Liver (tissue), 9 donors: Measurements from ENCODE around the gene RGS3. TPM values are rescaled to one million over a fixed set of nuclear protein-coding genes. Genes with fewer than 3 reads are reported as not detected.

ENCODE experiments used
- DNase-seq: peaks from one replicate; pipeline ENCODE4 v3.0.0-alpha.2; 2017; ENCODE audit warnings: low spot score
- H3K27ac ChIP-seq, 2 donors: one replicate each; pipeline ENCODE4 v1.7.0; 2013; ENCODE audit warnings: inconsistent platforms in 2 of 2, low read length in 2 of 2, control low read depth in 1 of 2, low read depth in 1 of 2, mild to moderate bottlenecking in 1 of 2
- H3K27me3 ChIP-seq, 4 donors: one replicate each; pipeline versions ENCODE4 v1.6.1 to v1.7.0; 2013; ENCODE audit warnings: low read length in 3 of 4, inconsistent platforms in 1 of 4, mild to moderate bottlenecking in 1 of 4, moderate library complexity in 1 of 4; ENCODE audit not compliant: control insufficient read depth in 4 of 4, insufficient read depth in 4 of 4
- H3K36me3 ChIP-seq, 4 donors: one replicate each; pipeline versions ENCODE4 v1.6.1 to v1.7.0; 2013; ENCODE audit warnings: low read length in 3 of 4, mild to moderate bottlenecking in 3 of 4, low read depth in 1 of 4, moderate library complexity in 1 of 4; ENCODE audit not compliant: control insufficient read depth in 4 of 4, insufficient read depth in 3 of 4
- H3K4me1 ChIP-seq, 4 donors: one replicate each; pipeline versions ENCODE4 v1.6.1 to v1.7.0; 2013; ENCODE audit warnings: low read length in 3 of 4, mild to moderate bottlenecking in 3 of 4, moderate library complexity in 1 of 4; ENCODE audit not compliant: control insufficient read depth in 4 of 4, insufficient read depth in 4 of 4
- H3K4me3 ChIP-seq, 3 donors: one replicate each; pipeline versions ENCODE4 v1.6.1 to v1.7.0; 2013; ENCODE audit warnings: low read length in 3 of 3, control low read depth in 1 of 3, low read depth in 1 of 3, mild to moderate bottlenecking in 1 of 3
- H3K9ac ChIP-seq, 2 donors: one replicate each; pipeline ENCODE4 v1.7.0; 2013; ENCODE audit warnings: low read length in 2 of 2, mild to moderate bottlenecking in 2 of 2, moderate library complexity in 2 of 2, control low read depth in 1 of 2, low read depth in 1 of 2
- H3K9me3 ChIP-seq, 4 donors: one replicate each; pipeline versions ENCODE4 v1.6.1 to v1.7.0; 2013; ENCODE audit warnings: low read length in 3 of 4; ENCODE audit not compliant: control insufficient read depth in 4 of 4
- CTCF ChIP-seq: fragments of 150-350 bp; IDR thresholded peaks from 2 replicates; pipeline ENCODE4 v1.5.1; 2017; ENCODE audit warnings: improper control_type of control experiment, low read depth, low read length; ENCODE audit not compliant: missing input control
- EGR1 ChIP-seq, 2 donors: IDR thresholded peaks; 2 replicates each; pipeline ENCODE4 v1.6.1; 2016 to 2018; ENCODE audit warnings: antibody characterized with exemption in 2 of 2, low read depth in 2 of 2
- FOXA2 ChIP-seq: IDR thresholded peaks from 2 replicates; pipeline ENCODE4 v1.6.1; 2016; ENCODE audit warnings: antibody characterized with exemption
- GABPA ChIP-seq, 2 donors: IDR thresholded peaks in 1 of 2; conservative IDR thresholded peaks in 1 of 2; 2 replicates each; pipeline ENCODE4 v1.6.1; 2016; ENCODE audit warnings: antibody characterized with exemption in 2 of 2, mild to moderate bottlenecking in 1 of 2, moderate library complexity in 1 of 2
- HNF4A ChIP-seq, 2 donors: conservative IDR thresholded peaks; 2 replicates each; pipeline ENCODE4 v1.6.1; 2016; ENCODE audit warnings: antibody characterized with exemption in 2 of 2, mild to moderate bottlenecking in 2 of 2
- MAX ChIP-seq: IDR thresholded peaks from 2 replicates; pipeline ENCODE4 v1.6.1; 2016; ENCODE audit warnings: antibody characterized with exemption
- RAD21 ChIP-seq, 2 donors: IDR thresholded peaks; 2 replicates each; pipeline ENCODE4 v1.6.1; 2016; ENCODE audit warnings: antibody characterized with exemption in 2 of 2, mild to moderate bottlenecking in 2 of 2
- REST ChIP-seq: IDR thresholded peaks from 2 replicates; pipeline ENCODE4 v1.6.1; 2016; ENCODE audit warnings: antibody characterized with exemption, mild to moderate bottlenecking
- RXRA ChIP-seq, 2 donors: IDR thresholded peaks; 2 replicates each; pipeline ENCODE4 v1.6.1; 2017 to 2018; ENCODE audit warnings: antibody characterized with exemption in 2 of 2, mild to moderate bottlenecking in 1 of 2
- SP1 ChIP-seq: IDR thresholded peaks from 2 replicates; pipeline ENCODE4 v1.6.1; 2018; ENCODE audit warnings: antibody characterized with exemption, mild to moderate bottlenecking
- ZBTB33 ChIP-seq: IDR thresholded peaks from 2 replicates; pipeline ENCODE4 v1.6.1; 2016; ENCODE audit warnings: antibody characterized with exemption
- WGBS: extraction: QIAGEN DNeasy Blood & Tissue Kit; methylation state at CpG from one replicate; pipeline ENCODE4 v1.1.7; 2013; 5-methylcytosine and 5-hydroxymethylcytosine counted together
- polyA plus RNA-seq, 2 donors: library from polyadenylated mRNA; stranded (reverse) in 1 of 2; unstranded in 1 of 2; fragments of 200-250 nt in 1 of 2; fragments of >200 nt in 1 of 2; fragmentation: Nextera tagmentation in 1 of 2; extraction: Ambion mirVana in 1 of 2; gene quantifications; one replicate each; pipeline versions ENCODE4 v1.2.1 to v1.2.3, GENCODE V29; 2013 to 2015
- total RNA-seq, 2 donors: library from RNA; depleted of rRNA; stranded (reverse); fragments of >200 nt; gene quantifications; one replicate each; pipeline ENCODE4 v1.2.3, GENCODE V29; 2014
- donor health status: healthy.
- donor health status: healthy.
- donor health status: healthy.
- donor health status: healthy.
- donor health status: healthy.

RGS3 gene
- total and polyA plus RNA-seq, 4 donors: 13.0 to 65.0 (median 28.3) TPM

GRCh38 chr9:113475992-113476391, 12.5 kb downstream of the RGS3 start (continued):
- TF ChIP-seq HNF4A (conservative IDR thresholded peaks at IDR 0.05) (no peak), SP1 (no peak), GABPA (IDR thresholded peaks at IDR 0.05 in 1 of 2, conservative IDR thresholded peaks at IDR 0.05 in 1 of 2) (no peak), RAD21 (IDR thresholded peaks at IDR 0.05) (no peak), EGR1 (IDR thresholded peaks at IDR 0.05; ENCODE audit: low read depth in 2 of 2) (no peak), MAX (no peak)

- 58% methylated on average over 4 of the region's 4 CpGs for WGBS
Measured at GRCh38 chr9:113476511-113476916, 13.0 kb downstream of the RGS3 start.

More at GRCh38 chr9:113476511-113476916, 13.0 kb downstream of the RGS3 start:
- Histone ChIP-seq H3K4me1 (peaks cover 0 to 5% (median 3%) of the 10 kb centered on the region in 4 donors), H3K36me3 (no peaks in the 10 kb centered on the region), H3K9ac (no peak overlapping the region), H3K27ac (no peak overlapping the region), H3K4me3 (no peak overlapping the region), H3K9me3 (no peaks in the 10 kb centered on the region), H3K27me3 (no peaks in the 10 kb centered on the region)
- DNase-seq: no peak
- TF ChIP-seq REST (no peak), SP1 (no peak), FOXA2 (no peak), RAD21 (IDR thresholded peaks at IDR 0.05) (no peak), CTCF (no peak), EGR1 (IDR thresholded peaks at IDR 0.05; ENCODE audit: low read depth in 2 of 2) (no peak), RXRA (IDR thresholded peaks at IDR 0.05) (peak in 1 of 2 donors; percentile 56), ZBTB33 (no peak), HNF4A (conservative IDR thresholded peaks at IDR 0.05) (peak in 1 of 2 donors; percentile 52)
